Medulla oblongata (tissue), 1 donor: ENCODE results near the gene CCDC86.

Experiments used
- DNase-seq: peaks from one replicate; pipeline ENCODE4 v3.0.0-alpha.2; 2015; ENCODE audit errors: extremely low spot score

Gene CCDC86

GRCh38 chr11:60831143-60831500 lies 10.8 kb upstream of the CCDC86 start:
- DNase-seq: peak; percentile 89

GRCh38 chr11:60831501-60832079 lies 10.3 kb upstream of the CCDC86 start:
- DNase-seq: no peak

- DNase-seq: no peak
Measured at GRCh38 chr11:60834742-60835533, 7.0 kb upstream of the CCDC86 start.

- DNase-seq: peak; percentile 63
Measured at GRCh38 chr11:60835534-60835846, 6.4 kb upstream of the CCDC86 start.

GRCh38 chr11:60836866-60837515 lies 4.9 kb upstream of the CCDC86 start:
- DNase-seq: no peak

GRCh38 chr11:60838132-60838531 lies 3.8 kb upstream of the CCDC86 start:
- DNase-seq: no peak

GRCh38 chr11:60840470-60841430 lies 1.2 kb upstream of the CCDC86 start:
- peak; percentile 40 for DNase-seq

- DNase-seq: no peak
Measured at GRCh38 chr11:60842668-60843600, 1.0 kb downstream of the CCDC86 start.

- no peak for DNase-seq
Measured at GRCh38 chr11:60844045-60844869, 2.3 kb downstream of the CCDC86 start.

GRCh38 chr11:60844870-60845221 lies 2.9 kb downstream of the CCDC86 start:
- DNase-seq: no peak

GRCh38 chr11:60845338-60845737 lies 3.4 kb downstream of the CCDC86 start:
- DNase-seq: no peak

GRCh38 chr11:60847281-60847680 lies 5.4 kb downstream of the CCDC86 start:
- DNase-seq: no peak

- DNase-seq: no peak
Measured at GRCh38 chr11:60847896-60848295, 6.0 kb downstream of the CCDC86 start.

- DNase-seq: no peak
Measured at GRCh38 chr11:60848714-60849151, 6.8 kb downstream of the CCDC86 start.

GRCh38 chr11:60849641-60850520 lies 8.0 kb downstream of the CCDC86 start:
- no peak for DNase-seq

- no peak for DNase-seq
Measured at GRCh38 chr11:60851327-60852104, 9.6 kb downstream of the CCDC86 start.

GRCh38 chr11:60852117-60852981 lies 10.4 kb downstream of the CCDC86 start:
- DNase-seq: no peak
